CD4-positive, alpha-beta T cell treated with Interleukin-6 at 100 ng/mL for 8 hours (primary cell): ENCODE data around the gene OR2V2.
"Not testable (repeated sequence)": the region's sequence is repeated elsewhere in the genome, so short reads cannot be mapped to it uniquely, and the experiment has no call there.

Experiments
- DNase-seq: peaks from one replicate; pipeline ENCODE4 v3.0.0-alpha.2; 2020; ENCODE audit warnings: mixed read lengths, low spot score

Gene OR2V2

GRCh38 chr5:181114844-181115778 lies 32.3 kb upstream of the OR2V2 start:
- no peak for DNase-seq

- no peak for DNase-seq
These were observed 29.0 kb upstream of the OR2V2 start for GRCh38 chr5:181118369-181118768.

- DNase-seq, result no peak
These were observed 28.3 kb upstream of the OR2V2 start for GRCh38 chr5:181119105-181119504.

GRCh38 chr5:181120306-181120705 lies 27.1 kb upstream of the OR2V2 start:
- DNase-seq, result no peak

GRCh38 chr5:181120761-181121160 lies 26.6 kb upstream of the OR2V2 start:
- no peak for DNase-seq

GRCh38 chr5:181121675-181122561 lies 25.5 kb upstream of the OR2V2 start:
- DNase-seq, result no peak

- DNase-seq, result no peak
These were observed 22.9 kb upstream of the OR2V2 start for GRCh38 chr5:181124526-181124925.

- DNase-seq, result no peak
These were observed 20.5 kb upstream of the OR2V2 start for GRCh38 chr5:181126841-181127240.

- DNase-seq, result no peak
These were observed 19.9 kb upstream of the OR2V2 start for GRCh38 chr5:181127456-181127855.

GRCh38 chr5:181127907-181128626 lies 19.3 kb upstream of the OR2V2 start:
- no peak for DNase-seq

- DNase-seq, result no peak
These were observed 17.8 kb upstream of the OR2V2 start for GRCh38 chr5:181129601-181130000.

GRCh38 chr5:181130081-181130480 lies 17.3 kb upstream of the OR2V2 start:
- not testable (repeated sequence) for DNase-seq

GRCh38 chr5:181130832-181131496 lies 16.4 kb upstream of the OR2V2 start, which contains the start of gene OR2V1:
Gene OR2V1 (minus strand): TSS chr5:181131169. CDS start chr5:181125304, 5,865 bp downstream.
- DNase-seq, result no peak

GRCh38 chr5:181131514-181131913 lies 15.9 kb upstream of the OR2V2 start:
- DNase-seq, result no peak

GRCh38 chr5:181133083-181133482 lies 14.3 kb upstream of the OR2V2 start:
- no peak for DNase-seq

GRCh38 chr5:181133610-181134231 lies 13.7 kb upstream of the OR2V2 start:
- DNase-seq, result no peak

GRCh38 chr5:181134259-181134658 lies 13.1 kb upstream of the OR2V2 start:
- no peak for DNase-seq

- no peak for DNase-seq
These were observed 10.9 kb upstream of the OR2V2 start for GRCh38 chr5:181136361-181136955.

GRCh38 chr5:181138258-181138657 lies 9.1 kb upstream of the OR2V2 start:
- DNase-seq, result no peak

- no peak for DNase-seq
These were observed 6.6 kb upstream of the OR2V2 start for GRCh38 chr5:181140766-181141165.

GRCh38 chr5:181142054-181142453 lies 5.3 kb upstream of the OR2V2 start:
- no peak for DNase-seq
